ELF-1 (cell line): Measurements from ENCODE around the gene TSPAN14.
"Not testable (repeated sequence)": the region's sequence is repeated elsewhere in the genome, so short reads cannot be mapped to it uniquely, and the experiment has no call there.

Source experiments
- DNase-seq: peaks from one replicate; pipeline ENCODE4 v3.0.0-alpha.2; 2016; ENCODE audit warnings: low read depth, low spot score

TSPAN14 gene

DNA sequence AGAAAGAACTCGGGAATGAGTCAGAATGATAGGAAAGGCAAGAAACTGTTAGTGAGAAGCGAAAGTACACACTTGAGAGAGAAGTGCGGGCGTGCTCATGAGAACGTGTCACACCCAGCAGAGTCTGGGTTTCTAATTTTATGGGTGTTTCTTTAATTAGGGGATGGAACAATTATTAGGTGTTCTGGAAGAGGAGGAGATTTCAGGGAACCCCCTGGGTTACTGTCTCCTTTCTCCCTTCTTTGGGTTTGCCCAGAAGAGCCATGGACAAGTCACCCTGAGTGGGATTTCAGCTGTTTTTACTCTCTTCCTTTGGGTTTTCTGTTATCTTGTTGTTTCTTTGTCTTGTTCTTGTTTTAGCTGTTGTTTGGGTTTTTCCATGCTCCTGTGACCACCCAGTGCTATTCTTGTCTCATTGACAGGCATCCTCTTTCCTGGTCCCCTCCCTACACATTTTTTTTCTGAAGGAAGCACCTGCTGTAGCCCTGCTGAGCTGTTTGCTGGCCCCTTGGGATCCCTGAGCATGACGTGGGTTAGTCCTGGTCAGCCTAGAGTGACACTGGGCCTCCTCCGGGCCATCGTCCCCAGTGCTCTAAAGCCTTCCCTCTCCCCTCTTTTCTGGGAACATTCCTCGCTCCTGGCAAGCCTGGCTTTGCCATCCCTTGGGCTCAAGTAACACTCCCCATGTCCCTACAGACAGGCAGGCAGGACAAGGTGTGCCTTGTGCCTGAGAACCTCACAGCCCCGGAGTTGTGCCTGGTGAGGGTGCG is 87.1 kb downstream of the TSPAN14 start:
- no peak for DNase-seq

DNA sequence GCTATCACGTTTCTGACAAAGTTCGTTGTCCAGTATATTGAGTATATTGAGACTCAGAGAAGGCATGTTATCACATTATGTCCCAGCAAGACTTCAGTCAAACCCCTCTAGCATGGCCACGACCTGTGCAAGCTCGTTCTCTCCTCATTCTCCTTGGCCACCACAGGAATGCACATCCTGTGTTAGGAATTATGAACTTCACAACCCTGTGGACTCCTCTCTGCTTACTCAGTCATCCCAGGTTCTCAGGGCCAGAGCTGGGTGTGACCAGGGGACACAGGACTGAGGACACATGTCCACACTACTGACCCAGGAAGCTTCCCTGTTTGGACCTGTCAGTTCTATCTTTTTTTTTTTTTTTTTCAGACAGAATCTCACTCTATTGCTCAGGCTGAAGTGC is 87.9 kb downstream of the TSPAN14 start:
- no peak for DNase-seq

DNA sequence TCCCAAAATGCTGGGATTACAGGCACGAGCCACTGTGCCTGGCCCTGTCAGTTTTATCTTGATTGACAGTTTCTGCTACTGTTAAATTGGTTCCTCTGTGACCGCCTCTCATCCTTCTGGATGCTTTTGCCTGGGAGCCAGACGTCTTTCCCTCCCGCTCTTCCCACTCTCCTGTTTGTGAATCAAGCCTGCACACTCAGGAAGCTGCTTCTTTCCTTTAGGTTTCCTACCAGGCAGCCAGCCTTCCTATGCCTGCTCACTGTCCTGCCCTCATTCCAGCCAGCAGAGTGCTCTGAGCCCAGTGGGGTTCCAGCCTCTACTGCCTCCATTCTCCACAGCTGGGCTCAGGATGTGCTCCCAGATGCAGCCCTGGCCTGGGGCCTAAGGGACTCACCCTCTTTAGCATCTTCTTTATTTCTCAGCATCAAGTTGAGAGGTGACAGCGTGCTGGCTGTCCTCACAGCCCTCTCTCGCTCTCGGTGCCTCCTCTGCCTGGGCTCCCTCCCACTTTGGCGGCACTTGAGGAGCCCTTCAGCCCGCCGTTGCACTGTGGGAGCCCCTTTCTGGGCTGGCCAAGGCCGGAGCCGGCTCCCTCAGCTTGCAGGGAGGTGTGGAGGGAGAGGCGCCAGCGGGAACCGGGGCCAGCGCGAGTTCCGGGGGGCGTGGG is 88.7 kb downstream of the TSPAN14 start:
- no peak for DNase-seq

DNA sequence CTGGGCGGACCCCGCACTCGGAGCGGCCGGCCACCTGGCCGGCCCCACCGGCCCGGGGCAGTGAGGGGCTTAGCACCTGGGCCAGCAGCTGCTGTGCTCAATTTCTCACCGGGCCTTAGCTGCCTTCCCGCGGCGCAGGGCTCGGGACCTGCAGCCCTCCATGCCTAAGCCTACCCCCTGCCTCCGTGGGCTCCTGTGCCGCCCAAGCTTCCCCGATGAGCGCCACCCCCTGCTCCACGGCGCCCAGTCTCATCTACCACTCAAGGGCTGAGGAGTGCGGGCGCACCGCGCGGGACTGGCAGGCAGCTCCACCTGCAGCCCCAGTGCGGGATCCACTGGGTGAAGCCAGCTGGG is 89.2 kb downstream of the TSPAN14 start:
- not testable (repeated sequence) for DNase-seq

DNA sequence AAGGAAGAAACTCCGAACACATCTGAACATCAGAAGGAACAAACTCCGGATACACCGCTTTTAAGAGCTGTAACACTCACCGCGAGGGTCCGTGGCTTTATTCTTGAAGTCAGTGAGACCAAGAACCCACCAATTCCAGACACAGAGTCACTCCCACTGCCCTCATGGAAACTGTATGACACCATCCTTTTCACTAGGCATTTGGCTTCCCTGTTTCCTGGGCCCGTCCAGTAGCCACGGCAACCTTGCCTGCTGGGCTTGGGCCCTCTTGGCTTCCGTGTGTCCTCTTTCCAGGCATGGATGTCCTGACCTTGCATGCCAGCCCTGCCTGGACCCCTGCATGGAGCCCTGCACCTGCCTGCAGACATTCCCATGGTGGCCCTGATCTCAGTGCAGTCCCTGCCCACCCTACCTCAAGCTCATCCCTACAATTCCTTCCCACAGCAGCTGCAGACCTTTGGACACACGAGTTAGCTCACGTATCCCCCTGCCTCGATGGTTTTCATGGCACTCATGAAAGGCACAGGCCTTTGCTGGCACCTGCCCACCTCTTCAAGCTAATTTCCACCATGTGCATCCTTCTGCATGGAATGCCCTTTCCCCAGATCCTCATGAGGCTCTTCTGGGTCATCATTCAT is 90.3 kb downstream of the TSPAN14 start:
- DNase-seq = no peak

DNA sequence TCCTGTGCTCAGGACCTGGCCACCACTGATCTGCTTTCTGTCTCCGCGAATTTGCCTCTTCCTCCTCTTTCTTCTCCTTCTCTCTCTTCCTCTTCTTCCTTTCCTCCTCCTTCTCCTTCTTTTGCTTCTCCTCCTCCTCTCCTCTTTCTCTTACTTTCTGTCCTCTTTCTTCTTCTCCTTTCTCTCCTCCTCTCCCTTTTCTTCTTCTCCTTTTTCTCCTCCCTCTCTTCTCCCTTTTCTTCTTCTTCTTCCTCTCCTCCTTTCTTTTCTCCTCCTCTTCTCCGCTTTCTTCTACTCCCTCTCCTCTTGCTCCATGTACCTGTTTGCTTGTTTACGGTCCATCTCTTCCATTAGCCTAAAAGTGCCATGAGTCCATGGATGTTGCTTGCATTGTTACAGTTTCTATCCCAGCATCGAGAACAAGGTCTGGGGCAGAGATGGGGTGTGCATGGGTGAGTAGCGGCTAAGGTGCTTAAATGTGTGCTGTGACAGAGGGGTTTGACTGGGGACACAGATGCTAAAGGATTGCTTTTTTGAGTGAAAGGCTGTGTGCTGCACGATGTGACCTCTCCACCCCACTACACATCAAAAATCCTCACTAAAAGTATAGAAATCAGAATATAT is 91.3 kb downstream of the TSPAN14 start:
- DNase-seq = no peak

DNA sequence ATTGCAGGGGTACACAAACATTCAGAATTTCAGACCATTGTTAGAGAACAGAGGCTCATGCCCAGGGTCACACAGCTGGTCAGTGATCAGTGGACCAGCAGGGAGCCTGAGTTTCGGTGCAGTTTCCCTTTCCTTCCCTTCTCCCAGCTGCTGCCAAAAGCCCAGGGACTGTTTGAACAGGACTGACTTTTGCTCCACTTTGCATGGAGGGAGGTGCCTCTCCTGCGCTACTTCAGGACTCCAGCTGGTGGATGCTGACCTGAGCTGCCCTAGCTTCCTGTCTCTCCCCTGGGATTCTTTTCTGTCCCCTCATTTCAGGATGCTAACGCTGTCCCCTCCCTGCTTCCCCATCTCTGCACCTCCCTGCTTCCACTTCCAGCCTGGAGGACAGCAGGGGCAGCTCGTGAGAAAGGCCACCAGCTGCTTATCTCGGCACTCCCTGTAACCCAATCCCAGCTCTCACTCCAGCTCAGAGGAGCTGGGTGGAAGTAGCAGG is 98.1 kb downstream of the TSPAN14 start:
- DNase-seq = peak; percentile 20

DNA sequence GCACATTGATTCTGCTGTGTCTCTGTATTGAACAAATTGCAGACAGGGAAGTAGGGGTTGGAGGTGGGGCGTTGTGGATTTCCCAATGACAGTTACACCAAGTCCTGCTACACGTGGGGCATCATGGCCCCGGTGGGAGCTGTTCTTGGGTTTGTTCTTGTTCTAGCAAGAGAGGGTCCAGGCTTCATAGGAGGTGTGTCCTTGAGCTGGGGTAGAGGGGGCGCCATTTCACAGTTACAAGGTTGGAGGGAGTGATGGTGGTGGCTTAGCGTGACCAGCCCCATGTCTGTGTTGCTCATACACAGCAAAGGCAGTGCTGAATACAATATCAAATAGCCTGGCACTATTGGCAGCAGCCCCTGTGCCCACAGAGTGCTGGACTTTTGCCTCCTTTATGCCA is 99.3 kb downstream of the TSPAN14 start:
- DNase-seq = no peak

DNA sequence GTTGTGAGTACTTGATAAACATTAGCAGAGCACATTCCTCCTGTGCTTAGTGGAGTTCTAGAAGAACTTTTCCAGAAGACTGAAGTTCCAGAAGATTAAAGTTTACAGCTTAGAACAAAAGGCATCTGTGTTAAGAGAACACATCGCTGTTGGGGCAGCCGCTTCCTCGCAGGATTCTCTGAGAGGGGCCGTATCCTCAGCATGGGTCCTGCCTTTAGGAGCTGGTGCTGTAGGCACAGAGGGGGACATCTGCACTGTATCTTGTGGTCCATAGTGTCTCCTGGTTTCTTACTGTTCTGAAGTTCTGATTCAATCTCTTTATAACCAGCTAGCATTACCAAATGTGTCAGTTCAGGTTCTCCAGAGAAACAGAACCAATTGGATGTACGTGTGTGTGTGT is 99.9 kb downstream of the TSPAN14 start:
- DNase-seq = no peak

DNA sequence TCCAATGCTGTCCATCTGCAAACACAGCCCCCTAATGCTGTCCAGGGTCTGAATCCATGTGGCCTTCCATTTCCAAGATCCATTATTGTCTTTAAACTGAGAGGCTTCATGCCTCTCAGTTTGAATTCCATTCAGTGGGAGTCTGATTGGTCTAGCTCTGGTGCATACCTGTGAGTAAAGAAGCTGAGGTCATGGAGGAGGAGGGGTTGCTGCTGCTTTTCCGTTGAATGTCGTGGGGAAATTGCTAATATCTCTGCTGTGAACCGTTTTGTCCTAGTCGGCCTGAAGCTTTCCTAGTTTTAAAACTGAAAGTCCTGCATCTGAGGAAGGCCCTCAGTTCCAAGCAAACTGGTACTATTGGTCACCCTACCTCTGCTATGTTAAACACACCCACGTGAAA is 101.3 kb downstream of the TSPAN14 start:
- DNase-seq = no peak

DNA sequence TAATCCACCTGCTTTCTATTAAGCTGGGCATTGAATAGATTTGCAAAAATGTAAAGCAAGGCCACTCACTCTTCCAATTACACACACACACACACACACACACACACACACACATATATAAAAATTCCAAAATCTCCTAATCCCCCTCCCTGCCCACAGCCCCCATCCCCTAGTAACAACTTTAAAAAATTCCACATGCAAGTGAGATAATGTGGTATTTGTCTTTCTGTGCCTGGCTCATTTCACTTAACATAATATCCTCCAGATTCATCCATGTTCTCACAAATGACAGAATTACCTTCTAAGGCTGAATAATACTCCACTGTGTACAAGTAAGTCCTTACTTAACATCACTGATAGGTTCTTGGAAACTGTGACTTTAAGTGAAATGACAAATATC is 107.8 kb downstream of the TSPAN14 start:
- DNase-seq = no peak

DNA sequence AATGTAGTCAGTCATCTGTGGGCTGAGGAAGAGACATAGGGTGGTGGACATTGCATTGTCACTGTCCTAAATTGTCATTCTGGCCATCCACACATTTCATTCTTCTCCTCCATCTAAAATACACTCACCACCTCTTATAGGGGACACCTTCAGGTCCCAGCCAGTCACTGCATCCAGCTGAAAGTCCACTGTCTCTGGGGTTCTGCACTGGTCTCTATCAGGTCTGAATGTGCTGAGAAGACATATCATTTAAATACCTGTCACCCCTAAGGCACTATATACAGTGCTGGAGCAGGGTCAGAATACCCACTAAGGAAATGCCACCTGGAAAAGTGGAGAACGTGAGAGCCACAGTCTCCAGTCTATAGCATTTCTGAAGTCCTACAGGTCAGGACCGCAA is 113.2 kb downstream of the TSPAN14 start:
- DNase-seq = no peak

DNA sequence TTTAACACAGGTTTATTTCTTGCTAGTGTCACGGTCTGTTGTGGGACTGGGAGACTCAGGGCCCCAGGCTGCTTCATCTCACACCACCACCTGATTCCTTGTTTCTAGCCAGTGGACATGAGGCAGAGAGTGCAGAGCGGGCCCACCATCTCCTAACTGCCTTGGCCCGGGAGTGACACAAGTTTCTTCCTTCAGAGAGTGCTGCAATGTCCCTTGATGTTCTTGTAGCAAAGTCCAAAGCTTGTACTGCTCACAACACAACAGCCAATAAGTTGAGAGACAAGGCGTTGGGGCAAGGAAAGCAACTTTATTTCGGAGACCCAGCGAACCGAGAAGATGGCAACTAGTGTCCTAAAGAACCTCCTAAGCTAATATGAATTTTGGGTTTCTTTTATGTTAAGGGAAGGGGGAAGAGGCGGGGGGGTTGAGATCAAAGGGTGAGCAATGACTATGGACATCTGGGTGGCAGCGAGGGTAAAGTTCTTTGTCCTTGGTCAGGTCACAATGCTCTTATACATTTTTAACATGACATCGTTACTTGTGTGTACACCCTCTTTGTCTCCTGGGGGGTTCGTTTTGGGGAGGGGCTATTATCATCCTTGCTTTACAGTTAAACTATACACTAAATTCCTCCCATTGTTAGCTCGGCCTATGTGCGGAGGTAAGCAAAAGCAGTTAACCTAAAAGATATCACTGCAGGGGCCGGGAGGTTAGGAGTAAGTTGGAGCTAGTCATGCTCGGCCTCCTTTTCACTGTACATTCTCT is 115.2 kb downstream of the TSPAN14 start:
- no peak for DNase-seq

DNA sequence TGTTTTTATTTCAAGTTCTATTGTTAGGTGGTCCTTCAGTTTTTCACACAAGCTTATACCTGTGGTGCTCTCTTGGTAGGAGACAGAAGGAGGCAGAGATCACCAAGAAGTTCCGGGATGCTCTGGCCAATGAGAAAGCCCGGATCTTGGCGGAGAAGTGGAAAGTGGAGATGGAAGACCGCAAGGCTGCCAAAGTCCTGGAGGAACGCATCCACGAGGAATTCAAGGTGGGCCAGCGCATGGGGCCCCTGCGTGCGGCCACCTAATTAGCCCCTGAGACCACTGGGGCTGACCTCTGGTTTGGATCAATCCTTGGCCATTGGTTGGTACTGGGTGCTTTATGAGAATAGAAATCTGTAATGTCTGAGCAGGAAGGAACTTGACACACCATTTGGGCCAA is 117.2 kb downstream of the TSPAN14 start:
- no peak for DNase-seq

DNA sequence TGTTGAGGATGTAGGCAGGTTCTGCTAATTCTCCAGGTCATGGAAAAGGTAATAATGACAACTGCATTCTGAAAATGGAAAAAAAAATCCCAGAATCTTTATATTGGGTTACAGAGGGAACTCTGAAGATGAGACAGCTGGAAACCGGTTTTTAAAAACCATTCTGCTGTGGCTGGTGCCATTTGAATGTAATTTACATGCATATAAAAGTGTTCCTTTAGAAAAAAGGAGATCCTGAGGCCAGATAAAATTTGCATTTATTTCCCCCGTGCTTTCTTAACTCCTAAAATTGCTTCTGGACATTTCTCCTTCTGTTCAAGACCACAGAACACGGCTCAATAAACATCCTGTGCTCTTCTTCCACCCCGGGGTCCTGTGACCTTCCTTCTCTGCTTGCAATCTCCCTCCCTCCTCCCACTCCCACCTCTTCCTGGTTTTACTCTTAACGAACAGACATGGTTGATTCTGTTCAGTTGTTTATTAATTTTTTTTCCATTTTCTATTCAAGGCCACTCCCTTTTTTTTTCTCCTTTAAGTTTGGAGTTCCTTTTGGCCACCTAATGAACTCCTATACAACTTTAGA is 125.2 kb downstream of the TSPAN14 start:
- DNase-seq = no peak

DNA sequence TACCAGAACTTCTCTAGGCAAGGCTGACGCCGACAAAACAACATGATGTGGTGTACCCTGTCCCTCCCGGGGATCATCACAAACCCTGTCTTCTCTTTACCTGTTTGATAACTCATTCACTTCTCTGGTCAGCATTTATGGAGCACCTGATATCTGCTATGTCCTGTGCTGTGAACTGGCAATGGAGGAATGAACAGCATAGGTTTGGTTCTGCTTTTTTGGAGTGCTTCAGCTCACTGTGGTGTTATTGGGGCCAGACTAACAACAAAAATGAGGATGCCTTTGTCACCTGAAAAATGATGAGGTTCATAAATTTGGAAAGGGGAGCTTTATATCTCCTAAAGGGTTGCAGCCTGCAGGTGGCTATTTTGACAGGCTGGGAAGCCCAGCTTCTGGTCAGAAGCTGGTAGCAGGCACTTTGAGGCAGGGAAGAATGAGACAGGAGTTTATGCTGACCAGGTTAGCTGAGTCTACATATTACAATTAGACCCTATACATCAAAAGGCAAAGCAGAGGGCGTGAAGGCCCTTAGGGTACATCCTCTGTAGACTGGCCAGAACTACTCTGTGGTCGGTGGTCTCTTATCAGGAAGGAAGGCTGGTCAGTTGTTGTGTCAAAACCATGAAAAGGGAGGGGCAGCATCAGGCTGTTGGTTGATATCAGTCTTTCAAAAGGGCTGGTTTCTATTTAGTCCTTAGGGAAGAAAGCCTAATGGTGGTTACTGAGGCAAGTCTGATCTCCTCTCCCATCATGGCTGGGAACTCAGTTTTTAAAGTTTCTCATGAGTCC is 125.9 kb downstream of the TSPAN14 start:
- peak; percentile 32 for DNase-seq

DNA sequence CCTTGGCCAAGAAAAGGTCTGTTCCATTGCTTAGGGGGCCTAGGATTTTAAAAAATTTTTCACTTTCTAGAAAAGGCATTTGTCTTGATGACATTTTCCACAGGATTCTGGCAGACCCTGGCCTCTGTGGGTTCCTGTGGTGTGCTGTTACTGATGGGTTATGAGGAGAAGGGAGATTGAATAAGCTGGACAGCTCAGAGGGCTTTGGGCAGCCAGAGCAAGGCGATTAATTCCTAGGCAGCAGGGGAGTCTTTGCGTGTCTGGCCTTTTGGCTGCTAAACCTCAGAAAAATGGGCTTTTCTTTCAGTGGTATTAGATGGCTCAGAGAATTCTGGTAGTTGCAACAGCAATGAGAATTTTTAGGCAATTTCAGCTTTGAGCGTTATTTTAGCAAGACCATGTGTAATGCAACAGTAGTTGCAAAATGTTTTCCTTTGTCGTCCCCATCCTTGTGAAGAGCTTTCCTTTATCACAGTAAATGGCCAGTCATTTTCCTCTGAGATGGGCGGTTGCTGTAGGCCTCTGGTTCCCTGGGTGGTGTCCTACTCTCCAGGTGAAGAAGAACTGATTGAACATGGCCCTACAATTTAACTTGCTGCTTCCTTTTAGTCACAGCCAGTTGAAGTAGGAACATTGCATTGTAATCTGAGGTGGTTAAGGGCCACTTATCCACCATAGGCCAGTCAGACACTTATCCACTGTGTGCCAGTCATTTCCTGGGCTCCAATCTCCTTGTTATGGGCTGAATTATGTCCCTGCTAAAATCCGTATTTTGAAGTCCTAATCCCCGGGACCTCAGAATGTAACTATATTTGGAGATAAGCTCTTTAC is 126.7 kb downstream of the TSPAN14 start:
- DNase-seq = no peak

DNA sequence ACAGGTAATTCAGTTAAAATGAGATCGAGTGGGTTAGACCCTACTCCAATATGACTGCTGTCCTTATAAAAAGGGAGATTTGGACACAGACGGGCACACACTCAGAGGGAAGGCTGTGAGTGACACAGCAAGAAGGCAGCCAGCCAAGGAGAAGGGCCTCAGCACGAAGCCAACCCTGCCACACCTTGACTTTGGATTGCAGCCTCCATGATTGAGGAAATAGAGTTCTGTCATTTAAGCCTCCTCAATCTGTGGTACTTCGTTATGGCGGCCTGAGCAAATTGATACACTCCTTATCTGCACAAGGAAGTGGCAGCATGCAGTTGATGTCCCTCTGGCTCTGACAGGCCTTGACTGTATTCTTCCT is 127.3 kb downstream of the TSPAN14 start:
- DNase-seq = no peak

DNA sequence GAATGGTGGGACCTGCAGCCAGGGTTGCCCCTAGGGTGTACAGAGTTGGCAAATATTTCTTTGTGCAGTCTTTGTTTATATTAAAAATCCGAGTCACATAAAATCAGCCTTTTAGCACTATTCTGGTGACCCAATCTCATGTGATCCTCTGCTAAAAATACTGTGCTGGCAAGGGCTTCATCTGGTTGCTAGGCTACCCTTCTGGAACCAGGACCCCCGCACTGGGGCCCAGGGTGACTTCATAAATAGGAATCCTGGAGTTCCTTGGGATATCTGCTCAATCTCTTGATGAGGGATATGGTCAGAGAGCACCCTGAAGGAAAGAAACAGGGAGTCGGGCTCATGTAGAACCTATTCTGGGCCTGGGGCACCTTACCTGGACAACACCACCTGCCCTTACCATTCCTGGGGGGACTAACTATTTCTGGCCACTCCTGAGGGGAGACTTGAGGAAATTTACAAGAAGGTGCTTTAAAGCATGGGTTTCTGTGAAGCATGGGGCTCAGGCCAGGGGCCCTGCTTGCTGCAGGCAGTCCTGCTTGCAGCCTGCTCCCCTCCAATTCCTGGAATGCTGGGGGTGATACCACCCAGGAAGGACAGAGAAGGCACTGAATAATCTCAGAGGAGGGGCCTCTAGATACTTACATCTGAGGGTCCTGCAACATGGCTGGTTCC is 128.3 kb downstream of the TSPAN14 start:
- DNase-seq = no peak
